HEK293T (cell line): ENCODE results near the gene PDE10A.

Source experiments
- ARNT ChIP-seq: fragments of 450-650 bp; IDR thresholded peaks from 2 replicates; pipeline ENCODE4 v1.6.1; 2017; ENCODE audit warnings: mild to moderate bottlenecking
- ELF4 ChIP-seq: fragments of 450-650 bp; IDR thresholded peaks from 2 replicates; pipeline ENCODE4 v1.6.1; 2017; ENCODE audit warnings: antibody characterized with exemption
- FOXM1 ChIP-seq: fragments of 450-650 bp; IDR thresholded peaks from 2 replicates; pipeline ENCODE4 v1.6.1; 2017; ENCODE audit warnings: mild to moderate bottlenecking, borderline replicate concordance
- HDGF ChIP-seq: fragments of 450-650 bp; IDR thresholded peaks from 2 replicates; pipeline ENCODE4 v1.6.1; 2017; ENCODE audit warnings: antibody characterized with exemption, borderline replicate concordance
- LEF1 ChIP-seq: fragments of 450-650 bp; IDR thresholded peaks from 2 replicates; pipeline ENCODE4 v1.6.1; 2017; ENCODE audit warnings: mild to moderate bottlenecking, borderline replicate concordance
- SP1 ChIP-seq: fragments of 450-650 bp; IDR thresholded peaks from 2 replicates; pipeline ENCODE4 v1.6.1; 2017
- TF ChIP-seq, protein P1 (sequence below): fragments of 450-650 bp; IDR thresholded peaks from 2 replicates; pipeline ENCODE4 v1.6.1; 2016

DNA sequence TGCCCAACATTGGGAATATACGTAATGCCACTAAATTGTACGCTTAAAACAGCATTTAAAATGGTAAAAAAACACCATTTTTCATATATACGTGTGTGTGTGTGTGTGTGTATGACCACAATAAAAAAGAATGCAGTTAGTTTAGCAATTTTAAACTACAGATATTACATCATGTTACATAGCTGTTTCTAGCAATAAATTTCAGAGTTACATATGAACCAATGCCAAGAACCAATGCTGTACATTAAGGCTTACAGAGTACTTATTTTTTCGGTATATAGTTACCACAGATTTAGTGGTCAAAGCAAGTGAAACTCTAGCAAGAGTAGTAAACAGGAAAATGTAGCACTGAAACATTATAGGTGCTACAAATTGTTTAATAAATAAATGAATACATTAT is 119.3 kb downstream of the PDE10A start:
- TF ChIP-seq, protein P1, sequence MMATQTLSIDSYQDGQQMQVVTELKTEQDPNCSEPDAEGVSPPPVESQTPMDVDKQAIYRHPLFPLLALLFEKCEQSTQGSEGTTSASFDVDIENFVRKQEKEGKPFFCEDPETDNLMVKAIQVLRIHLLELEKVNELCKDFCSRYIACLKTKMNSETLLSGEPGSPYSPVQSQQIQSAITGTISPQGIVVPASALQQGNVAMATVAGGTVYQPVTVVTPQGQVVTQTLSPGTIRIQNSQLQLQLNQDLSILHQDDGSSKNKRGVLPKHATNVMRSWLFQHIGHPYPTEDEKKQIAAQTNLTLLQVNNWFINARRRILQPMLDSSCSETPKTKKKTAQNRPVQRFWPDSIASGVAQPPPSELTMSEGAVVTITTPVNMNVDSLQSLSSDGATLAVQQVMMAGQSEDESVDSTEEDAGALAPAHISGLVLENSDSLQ, result no peak
- TF ChIP-seq LEF1, result no peak
- no peak for TF ChIP-seq SP1
- no peak for TF ChIP-seq FOXM1
- TF ChIP-seq ARNT, result no peak
- TF ChIP-seq HDGF, result no peak
- TF ChIP-seq ELF4, result no peak
